Stimulated activated CD4-positive, alpha-beta T cell treated with anti-CD3 and anti-CD28 coated beads, Interleukin-15, amount 100 ng/mL, for 1 hour (primary cell): ENCODE measurements around the gene FOXP2.

Source experiments
- DNase-seq, 2 donors: peaks; one replicate each; pipeline ENCODE4 v3.0.0-alpha.2; 2020; ENCODE audit warnings: low read depth in 1 of 2, low spot score in 1 of 2

FOXP2 gene

GRCh38 chr7:114708646-114709045 is 294.0 kb downstream of the FOXP2 start:
- DNase-seq, result no peak

GRCh38 chr7:114710499-114710898 is 295.9 kb downstream of the FOXP2 start:
- no peak for DNase-seq

GRCh38 chr7:114711241-114711640 is 296.6 kb downstream of the FOXP2 start:
- no peak for DNase-seq

DNA sequence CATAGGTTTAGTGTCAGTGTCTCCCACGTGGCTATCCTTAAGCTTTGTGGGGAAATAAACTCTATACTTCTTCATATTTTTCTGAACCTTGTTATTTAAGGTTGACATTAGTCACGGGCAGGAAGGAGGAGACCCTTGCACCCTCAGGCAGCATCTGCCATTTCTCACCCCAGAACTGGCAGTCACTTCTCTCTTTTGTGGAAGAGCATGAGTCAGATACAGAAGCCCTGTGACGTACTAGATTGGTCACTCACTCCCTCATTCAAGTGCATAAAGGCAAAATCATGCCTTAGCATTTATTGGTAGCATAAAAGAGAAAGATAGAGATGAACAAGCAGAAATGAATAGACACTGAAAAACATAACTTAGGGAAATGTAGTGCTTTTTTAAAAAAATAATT is 301.3 kb downstream of the FOXP2 start:
- DNase-seq, result no peak

- no peak for DNase-seq
These were observed 304.2 kb downstream of the FOXP2 start for GRCh38 chr7:114718861-114719260.

- DNase-seq, result no peak
These were observed 306.1 kb downstream of the FOXP2 start for GRCh38 chr7:114720725-114721124.

DNA sequence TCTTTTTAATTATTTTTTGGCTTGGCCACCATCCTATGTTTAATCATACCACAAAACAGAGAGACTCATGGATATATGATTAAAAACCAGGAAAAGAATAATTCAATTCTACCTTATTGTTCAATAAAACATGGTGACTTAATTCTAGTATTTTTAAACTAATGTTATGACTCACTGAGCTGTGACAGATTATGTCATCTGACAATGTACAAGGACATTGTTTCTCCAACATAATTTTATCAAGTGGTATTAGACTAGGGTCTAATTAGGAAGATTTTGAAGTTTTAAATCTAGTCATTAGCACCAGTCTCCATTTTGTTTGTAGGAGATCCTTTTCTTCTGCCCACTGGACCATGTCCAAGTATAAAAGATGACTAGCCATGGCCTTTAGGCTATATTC is 307.9 kb downstream of the FOXP2 start:
- DNase-seq, result no peak

- DNase-seq, result no peak
These were observed 308.7 kb downstream of the FOXP2 start for GRCh38 chr7:114723308-114723707.

DNA sequence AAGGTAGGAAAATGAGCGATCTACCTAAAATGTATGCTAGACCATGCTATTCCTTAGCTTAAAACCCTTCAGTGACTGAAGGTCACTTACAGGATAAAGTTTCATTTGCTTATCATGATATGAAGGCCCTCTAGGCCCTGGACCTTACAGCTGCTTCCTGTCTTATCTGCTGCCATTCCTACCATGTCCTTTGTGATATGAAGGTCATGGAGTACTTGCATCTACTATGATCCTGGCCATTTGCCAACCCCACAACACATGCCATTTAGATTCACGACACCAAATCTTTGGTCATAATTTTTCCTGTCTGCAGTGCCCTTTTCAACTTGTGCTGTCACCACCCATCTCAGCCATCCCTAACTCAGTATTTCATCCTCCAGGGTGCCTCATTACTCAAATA is 325.5 kb downstream of the FOXP2 start:
- DNase-seq, result no peak

DNA sequence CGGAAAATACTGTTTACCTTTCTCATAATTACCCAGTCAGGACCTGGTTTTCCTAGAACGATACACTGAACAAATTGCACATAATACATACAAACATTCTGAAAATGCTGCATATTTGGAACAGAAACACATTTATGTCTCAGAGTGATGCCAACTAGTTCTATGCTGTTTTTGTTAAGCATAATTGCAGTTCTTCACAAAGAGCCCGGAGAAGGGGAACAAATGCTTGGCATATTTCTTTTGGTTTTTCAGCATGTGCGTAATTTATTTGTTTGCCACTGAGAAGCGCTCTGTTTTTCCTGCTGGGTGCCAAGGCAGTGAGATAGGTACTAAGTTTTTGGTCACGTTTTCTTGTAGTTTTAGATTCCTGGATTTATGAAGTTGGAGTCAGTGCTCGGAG is 326.3 kb downstream of the FOXP2 start:
- DNase-seq, result no peak

DNA sequence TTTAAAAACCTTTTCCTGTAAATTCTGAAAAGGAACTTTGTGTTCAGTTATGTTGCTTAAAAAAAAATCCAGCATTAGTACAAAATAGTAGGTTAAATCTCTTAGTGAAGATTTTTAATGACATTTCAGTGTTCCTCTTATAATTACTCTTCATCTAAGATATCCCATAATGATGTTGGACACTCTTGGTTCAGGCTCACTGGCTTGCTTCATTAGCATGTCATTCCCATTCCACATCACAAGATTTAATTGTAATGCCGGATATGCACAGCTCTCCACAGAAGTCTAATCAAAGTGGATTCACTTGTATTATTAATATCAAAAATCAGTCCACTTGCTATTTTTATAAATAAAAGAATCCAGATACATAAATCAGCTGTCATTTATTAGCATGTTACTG is 327.3 kb downstream of the FOXP2 start:
- DNase-seq, result no peak
